Muscle layer of duodenum (tissue), 2 donors: ENCODE measurements around the gene AFAP1.

ENCODE experiments used
- H3K27ac ChIP-seq: one replicate; pipeline ENCODE4 v1.7.0; 2013; ENCODE audit warnings: mild to moderate bottlenecking, low read length
- H3K27me3 ChIP-seq: one replicate; pipeline ENCODE4 v1.7.0; 2013; ENCODE audit warnings: low read depth, mild to moderate bottlenecking, control low read depth, low read length
- H3K36me3 ChIP-seq, 2 donors: one replicate each; pipeline ENCODE4 v1.7.0; 2013; ENCODE audit warnings: low read length in 2 of 2, control low read depth in 1 of 2, mild to moderate bottlenecking in 1 of 2; ENCODE audit not compliant: insufficient read depth in 2 of 2, control insufficient read depth in 1 of 2
- H3K4me1 ChIP-seq, 2 donors: one replicate each; pipeline ENCODE4 v1.7.0; 2013; ENCODE audit warnings: low read length in 2 of 2, mild to moderate bottlenecking in 2 of 2, control low read depth in 1 of 2, moderate library complexity in 1 of 2; ENCODE audit not compliant: insufficient read depth in 2 of 2, control insufficient read depth in 1 of 2
- H3K4me3 ChIP-seq, 2 donors: one replicate each; pipeline ENCODE4 v1.7.0; 2013; ENCODE audit warnings: low read length in 2 of 2, low read depth in 1 of 2, mild to moderate bottlenecking in 1 of 2
- H3K9me3 ChIP-seq, 2 donors: one replicate each; pipeline ENCODE4 v1.7.0; 2013; ENCODE audit warnings: low read length in 2 of 2, control low read depth in 1 of 2, mild to moderate bottlenecking in 1 of 2; ENCODE audit not compliant: control insufficient read depth in 1 of 2
- donor health status: healthy.

The AFAP1 gene

DNA sequence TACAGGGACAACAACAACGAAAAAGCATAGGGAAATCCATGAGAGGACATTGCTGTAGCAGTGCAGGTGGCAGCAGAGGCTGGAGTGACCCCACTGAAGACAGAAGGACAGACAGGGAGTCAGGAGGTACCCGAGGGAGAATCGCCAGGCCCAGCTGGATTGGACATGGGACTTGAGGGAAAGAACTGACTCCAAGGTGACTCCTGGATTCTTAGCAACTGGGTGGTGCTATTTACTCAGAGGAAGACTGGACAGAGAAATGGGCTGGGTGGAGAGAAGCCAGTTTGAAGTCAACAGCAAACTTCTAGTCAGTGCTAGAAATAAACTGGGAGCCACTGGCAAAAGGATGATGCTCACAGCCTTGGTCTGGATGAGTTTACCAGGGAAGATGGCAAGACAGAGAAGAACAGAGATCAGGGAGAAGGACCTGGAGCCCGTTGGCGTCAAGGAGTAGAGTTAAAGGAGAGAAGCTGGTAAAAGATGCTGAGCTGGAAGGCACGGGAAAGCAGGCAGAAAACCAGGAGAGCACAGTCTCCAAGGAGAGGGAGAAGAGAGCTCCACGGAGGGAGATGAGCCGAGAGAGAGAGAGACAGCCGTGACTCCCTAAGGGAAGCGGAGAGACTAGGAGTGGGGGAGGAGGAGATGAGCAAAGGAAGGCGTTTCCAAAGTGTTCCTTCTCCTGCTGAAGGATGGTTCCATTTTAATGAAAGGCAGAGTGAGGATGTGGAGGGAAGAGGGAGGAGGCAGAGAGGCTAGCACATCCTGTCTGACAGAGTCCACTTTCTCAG is 119.4 kb downstream of the AFAP1 start:
- H3K27me3 ChIP-seq, result no peaks in the 10 kb centered on the region
- peaks cover 7 to 16% of the 10 kb centered on the region in 2 donors for H3K36me3 ChIP-seq
- peaks cover 26 to 62% of the 10 kb centered on the region in 2 donors for H3K4me1 ChIP-seq
- H3K4me3 ChIP-seq, result no peak overlapping the region
- H3K9me3 ChIP-seq, result no peaks in the 10 kb centered on the region
- H3K27ac ChIP-seq, result peak overlapping the region; percentile 27

DNA sequence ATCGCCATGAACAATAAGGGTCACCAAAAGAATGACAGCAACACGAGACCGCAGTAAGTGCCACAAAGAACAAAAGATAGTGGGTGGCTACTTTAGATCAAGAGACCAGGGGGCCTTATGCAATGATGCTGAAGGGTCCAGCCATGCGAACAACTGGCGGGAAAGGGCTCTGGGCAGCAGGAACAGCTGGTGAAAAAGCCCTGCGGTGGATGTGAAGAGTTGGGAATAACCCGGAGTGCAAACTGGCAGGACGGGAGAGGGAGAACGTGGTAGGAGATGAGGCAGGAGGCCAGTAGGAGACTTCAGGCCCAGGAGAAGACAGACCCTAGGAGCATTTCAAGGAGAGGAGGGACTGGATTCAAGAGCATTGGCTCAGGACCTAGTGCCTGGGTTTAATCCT is 120.2 kb downstream of the AFAP1 start:
- Histone ChIP-seq H3K36me3 (peaks cover 9 to 23% of the 10 kb centered on the region in 2 donors), H3K9me3 (no peaks in the 10 kb centered on the region), H3K4me1 (peaks cover 24 to 59% of the 10 kb centered on the region in 2 donors), H3K27ac (no peak overlapping the region), H3K27me3 (no peaks in the 10 kb centered on the region), H3K4me3 (no peak overlapping the region)

DNA sequence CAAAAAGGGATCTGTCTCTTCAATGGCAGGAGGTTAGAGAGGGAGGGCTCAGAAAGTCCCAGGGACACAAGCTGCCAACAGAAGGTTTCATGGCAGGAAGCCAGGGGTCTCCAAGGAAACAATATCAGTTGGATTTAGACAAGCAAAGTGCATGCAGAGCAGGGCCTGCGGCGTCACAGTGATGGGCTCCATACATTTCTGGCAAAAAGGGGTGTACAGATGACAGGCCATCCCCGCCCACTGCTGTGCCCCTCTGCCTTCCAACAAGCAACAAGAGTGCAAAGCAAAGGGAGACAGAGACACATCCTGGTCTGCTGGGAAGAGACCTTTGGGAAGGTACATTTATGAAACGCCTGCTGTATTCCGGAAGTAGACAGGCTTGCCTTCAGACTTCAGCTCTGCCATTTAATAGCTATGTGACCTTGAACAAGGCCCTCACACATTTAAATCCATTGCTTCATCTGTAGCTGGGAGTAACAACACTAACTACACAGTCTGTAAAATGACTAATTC is 121.2 kb downstream of the AFAP1 start:
- Histone ChIP-seq H3K27me3 (no peaks in the 10 kb centered on the region), H3K36me3 (peaks cover 18 to 24% of the 10 kb centered on the region in 2 donors), H3K4me3 (no peak overlapping the region), H3K4me1 (peaks cover 15 to 49% of the 10 kb centered on the region in 2 donors), H3K27ac (peak overlapping the region; percentile 46), H3K9me3 (no peaks in the 10 kb centered on the region)

DNA sequence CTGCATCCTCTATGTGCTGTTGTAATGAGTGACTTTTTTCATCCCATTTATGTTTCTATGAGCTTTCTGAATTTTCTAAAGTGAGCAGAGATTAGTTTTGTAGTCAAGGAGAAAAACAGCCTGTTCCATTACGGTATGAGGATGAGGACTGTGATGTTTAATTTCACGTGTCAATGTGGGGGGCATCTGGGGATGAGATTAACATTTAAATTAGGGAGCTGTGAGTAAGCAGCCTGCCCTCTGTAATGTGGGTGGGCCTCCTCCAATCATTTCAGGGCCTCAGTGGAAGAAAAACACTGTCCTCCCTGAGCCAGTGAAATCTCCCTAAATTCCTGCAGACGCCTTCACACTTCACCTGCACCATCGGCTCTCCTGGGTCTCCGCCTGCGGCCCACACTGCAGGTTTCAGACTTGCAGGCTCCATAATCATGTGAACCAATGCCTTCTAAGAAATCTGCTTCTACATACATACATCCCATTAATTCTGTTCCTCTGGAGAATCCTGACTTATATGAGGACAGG is 121.7 kb downstream of the AFAP1 start:
- no peak overlapping the region for H3K4me3 ChIP-seq
- H3K36me3 ChIP-seq, result peaks cover 20 to 24% of the 10 kb centered on the region in 2 donors
- peak overlapping the region; percentile 46 for H3K27ac ChIP-seq
- no peaks in the 10 kb centered on the region for H3K27me3 ChIP-seq
- H3K4me1 ChIP-seq, result peaks cover 10 to 51% of the 10 kb centered on the region in 2 donors
- H3K9me3 ChIP-seq, result no peaks in the 10 kb centered on the region

DNA sequence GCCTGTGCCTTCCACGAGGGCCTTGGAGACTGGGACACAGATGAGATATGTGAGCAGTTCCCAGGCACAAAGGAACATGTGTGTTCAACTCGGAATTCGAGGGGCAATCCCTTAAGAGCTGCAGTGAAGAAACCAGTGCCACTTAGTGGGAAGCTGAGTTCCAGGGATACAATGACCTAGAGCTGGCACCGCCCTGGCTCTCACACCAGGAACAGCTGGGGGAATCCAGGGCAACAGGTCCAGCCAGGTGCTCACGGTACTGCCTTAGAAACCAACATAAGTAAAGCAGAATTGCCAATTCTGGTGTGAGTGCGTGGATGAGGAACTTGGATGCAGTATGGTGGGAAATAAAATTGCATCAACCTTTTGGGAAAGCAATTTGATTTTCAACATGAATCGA is 122.9 kb downstream of the AFAP1 start:
- H3K9me3 ChIP-seq, result no peaks in the 10 kb centered on the region
- peak overlapping the region; percentile 4 for H3K27ac ChIP-seq
- H3K36me3 ChIP-seq, result peaks cover 21 to 24% of the 10 kb centered on the region in 2 donors
- peaks cover 3 to 55% of the 10 kb centered on the region in 2 donors for H3K4me1 ChIP-seq
- H3K27me3 ChIP-seq, result no peaks in the 10 kb centered on the region
- no peak overlapping the region for H3K4me3 ChIP-seq

GRCh38 chr4:7815981-7816380 is 123.7 kb downstream of the AFAP1 start:
- Histone ChIP-seq H3K27me3 (no peaks in the 10 kb centered on the region), H3K9me3 (no peaks in the 10 kb centered on the region), H3K27ac (peak overlapping the region; percentile 33), H3K36me3 (peaks cover 21 to 24% of the 10 kb centered on the region in 2 donors), H3K4me1 (peaks cover 3 to 51% of the 10 kb centered on the region in 2 donors), H3K4me3 (no peak overlapping the region)

- Histone ChIP-seq H3K4me1 (peaks cover 3 to 51% of the 10 kb centered on the region in 2 donors), H3K27ac (no peak overlapping the region), H3K36me3 (peaks cover 21 to 24% of the 10 kb centered on the region in 2 donors), H3K4me3 (no peak overlapping the region), H3K27me3 (no peaks in the 10 kb centered on the region), H3K9me3 (no peaks in the 10 kb centered on the region)
Measured at GRCh38 chr4:7815562-7815961, 124.1 kb downstream of the AFAP1 start.

- no peak overlapping the region for H3K4me3 ChIP-seq
- peaks cover 3 to 43% of the 10 kb centered on the region in 2 donors for H3K4me1 ChIP-seq
- no peaks in the 10 kb centered on the region for H3K9me3 ChIP-seq
- peaks cover 21 to 24% of the 10 kb centered on the region in 2 donors for H3K36me3 ChIP-seq
- no peak overlapping the region for H3K27ac ChIP-seq
- no peaks in the 10 kb centered on the region for H3K27me3 ChIP-seq
Measured at GRCh38 chr4:7814451-7814850, 125.2 kb downstream of the AFAP1 start.

DNA sequence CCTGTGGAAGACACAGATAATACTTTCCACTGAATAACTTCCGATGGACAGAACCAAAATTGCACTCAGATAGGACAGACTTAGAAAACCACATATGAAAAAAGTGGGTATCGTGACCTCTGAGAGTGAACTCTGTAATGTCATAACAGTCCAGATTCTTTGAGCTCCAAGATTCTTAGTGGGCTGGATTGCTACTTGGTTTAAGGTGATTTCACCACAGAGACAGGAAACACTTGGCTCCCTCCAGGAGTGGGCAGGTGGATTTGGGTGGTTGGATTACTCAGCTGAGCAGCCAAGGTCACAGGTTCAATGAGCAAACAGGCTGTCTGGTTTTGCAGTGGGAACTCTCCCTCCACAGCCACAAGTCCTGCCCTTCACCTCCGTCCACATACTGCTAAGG is 126.0 kb downstream of the AFAP1 start:
- Histone ChIP-seq H3K4me1 (peaks cover 3 to 35% of the 10 kb centered on the region in 2 donors), H3K27ac (peak overlapping the region; percentile 60), H3K27me3 (no peaks in the 10 kb centered on the region), H3K4me3 (no peak overlapping the region), H3K9me3 (no peaks in the 10 kb centered on the region), H3K36me3 (peaks cover 21% of the 10 kb centered on the region in 2 donors)

- H3K27ac ChIP-seq, result peak overlapping the region; percentile 7
- H3K9me3 ChIP-seq, result no peaks in the 10 kb centered on the region
- H3K36me3 ChIP-seq, result peaks cover 18 to 21% of the 10 kb centered on the region in 2 donors
- peaks cover 0 to 29% of the 10 kb centered on the region in 2 donors for H3K4me1 ChIP-seq
- H3K27me3 ChIP-seq, result no peaks in the 10 kb centered on the region
- H3K4me3 ChIP-seq, result no peak overlapping the region
Measured at GRCh38 chr4:7812921-7813320, 126.7 kb downstream of the AFAP1 start.

- H3K36me3 ChIP-seq, result peaks cover 18 to 21% of the 10 kb centered on the region in 2 donors
- H3K27ac ChIP-seq, result peak overlapping the region; percentile 7
- no peaks in the 10 kb centered on the region for H3K9me3 ChIP-seq
- peak overlapping the region in 1 of 2 donors; percentile 22 for H3K4me3 ChIP-seq
- H3K27me3 ChIP-seq, result no peaks in the 10 kb centered on the region
- H3K4me1 ChIP-seq, result peaks cover 0 to 33% of the 10 kb centered on the region in 2 donors
Measured at GRCh38 chr4:7812231-7812857, 127.3 kb downstream of the AFAP1 start.
